Prostate gland (tissue), 2 donors: ENCODE measurements around the gene MTHFD2L. TPM values are rescaled to one million over a fixed set of nuclear protein-coding genes. Genes with fewer than 3 reads are reported as not detected.

Experiments used
- DNase-seq: peaks from one replicate; pipeline ENCODE4 v3.0.0-alpha.2; 2019; ENCODE audit warnings: low spot score
- H3K27ac ChIP-seq, 2 donors: fragments of 200-600 bp; sonication (generic); 2 replicates each; pipeline ENCODE4 v1.5.1; 2017 to 2019
- H3K27me3 ChIP-seq: fragments of 200-600 bp; sonication (generic); replicated peaks from 2 replicates; pipeline ENCODE4 v1.5.1; 2019; ENCODE audit not compliant: insufficient read depth
- H3K36me3 ChIP-seq, 2 donors: fragments of 200-600 bp; sonication (generic); 1 replicate in 1 of 2; 2 replicates in 1 of 2; pipeline versions ENCODE4 v1.5.1 to v1.8.1; 2017 to 2019
- H3K4me1 ChIP-seq: fragments of 200-600 bp; sonication (generic); replicated peaks from 2 replicates; pipeline ENCODE4 v1.5.1; 2019
- H3K4me3 ChIP-seq, 2 donors: fragments of 200-600 bp; sonication (generic); 2 replicates each; pipeline ENCODE4 v1.5.1; 2017 to 2019
- H3K9me3 ChIP-seq: fragments of 200-600 bp; sonication (generic); 2 replicates; pipeline ENCODE4 v1.5.1; 2017
- CTCF ChIP-seq, 4 experiments: fragments of 200-600 bp in 2 of 4; fragments of 450-650 bp in 2 of 4; sonication (generic) in 2 of 4; IDR thresholded peaks; 1 replicate in 3 of 4; 2 replicates in 1 of 4; pipeline ENCODE4 v1.5.1; 2016 to 2019; ENCODE audit warnings: antibody characterized with exemption in 4 of 4, mild to moderate bottlenecking in 2 of 4, moderate library complexity in 2 of 4
- POLR2A ChIP-seq: fragments of 450-650 bp; IDR thresholded peaks from one replicate; pipeline ENCODE4 v1.6.1; 2016; ENCODE audit warnings: antibody characterized with exemption, mild to moderate bottlenecking
- POLR2AphosphoS5 ChIP-seq: sonication (generic); formaldehyde crosslinking; IDR thresholded peaks from one replicate; pipeline ENCODE4 v1.6.1; 2017; ENCODE audit warnings: antibody characterized with exemption
- WGBS: methylation state at CpG from one replicate; pipeline ENCODE4 v1.1.5; 2018; 5-methylcytosine and 5-hydroxymethylcytosine counted together
- intact Hi-C: fragments of 100-400 bp; cut with DNase I; formaldehyde crosslinking; loops from one replicate; pipeline ENCODE4 v1.14.2; 2022
- total RNA-seq, 2 donors: library from RNA; depleted of rRNA; stranded (reverse); fragments of >200 nt; gene quantifications; one replicate each; pipeline ENCODE4 v1.1.0, GENCODE V29; 2016

The MTHFD2L gene
- total RNA-seq, 2 donors from 2014 or later = 15.8 to 19.9 TPM

GRCh38 chr4:74305000-74305399 lies 147.1 kb downstream of the MTHFD2L start:
- Histone ChIP-seq H3K4me1 (no peaks in the 10 kb centered on the region), H3K36me3 (no peaks in the 10 kb centered on the region), H3K27me3 (no peaks in the 10 kb centered on the region), H3K27ac (no peak overlapping the region), H3K4me3 (no peak overlapping the region), H3K9me3 (no peaks in the 10 kb centered on the region)
- intact Hi-C loops = no loop called here
- 84% methylated on average over 1 of the region's 1 CpG for WGBS
- no peak for DNase-seq
- TF ChIP-seq POLR2AphosphoS5 (no peak), POLR2A (no peak), CTCF (IDR thresholded peaks at IDR 0.05) (no peak)

GRCh38 chr4:74307170-74307569 lies 149.3 kb downstream of the MTHFD2L start:
- Histone ChIP-seq H3K4me1 (no peaks in the 10 kb centered on the region), H3K9me3 (no peaks in the 10 kb centered on the region), H3K4me3 (no peak overlapping the region), H3K36me3 (no peaks in the 10 kb centered on the region), H3K27me3 (no peaks in the 10 kb centered on the region), H3K27ac (no peak overlapping the region)
- WGBS = 98% methylated on average over 1 of the region's 1 CpG
- DNase-seq = no peak
- intact Hi-C loops = no loop called here
- no peak for TF ChIP-seq POLR2A
- TF ChIP-seq POLR2AphosphoS5 = no peak
- no peak for TF ChIP-seq CTCF (IDR thresholded peaks at IDR 0.05)

- no peak within 1 kb of the TSS for H3K4me3 ChIP-seq
- 13% methylated on average over 5 of the region's 5 CpGs for WGBS
- DNase-seq = peak; percentile 35
- no peaks in the 10 kb centered on the region for H3K9me3 ChIP-seq
- TF ChIP-seq CTCF (IDR thresholded peaks at IDR 0.05) = peak in 1 of 4 experiments; percentile 6
- TF ChIP-seq POLR2AphosphoS5 = peak; percentile 26
- no peak for TF ChIP-seq POLR2A
- H3K27me3 ChIP-seq = no peaks in the 10 kb centered on the region
- no peaks in the 10 kb centered on the region for H3K4me1 ChIP-seq
- intact Hi-C loops = no loop called here
- H3K36me3 ChIP-seq = no peaks in the 10 kb centered on the region
- H3K27ac ChIP-seq = no peak within 1 kb of the TSS
These were observed 150.3 kb downstream of the MTHFD2L start, which contains the start of gene EPGN for GRCh38 chr4:74308215-74308614. Gene EPGN (plus strand): TSS chr4:74308470. CDS start chr4:74308534, 64 bp downstream.

- intact Hi-C loops = no loop called here
- no peak for DNase-seq
- Histone ChIP-seq H3K9me3 (no peaks in the 10 kb centered on the region), H3K4me3 (no peak overlapping the region), H3K27me3 (no peaks in the 10 kb centered on the region), H3K36me3 (no peaks in the 10 kb centered on the region), H3K27ac (no peak overlapping the region), H3K4me1 (no peaks in the 10 kb centered on the region)
- TF ChIP-seq POLR2A (no peak), CTCF (IDR thresholded peaks at IDR 0.05) (no peak), POLR2AphosphoS5 (no peak)
These were observed 151.3 kb downstream of the MTHFD2L start for GRCh38 chr4:74309223-74309622.

GRCh38 chr4:74311696-74312313 lies 153.9 kb downstream of the MTHFD2L start:
- no peak overlapping the region for H3K4me3 ChIP-seq
- H3K27ac ChIP-seq = no peak overlapping the region
- intact Hi-C loops = loop anchor here (10.0 kb wide), 1 partner anchor 87 kb away; no protein-coding TSS in a partner anchor
- no peak for TF ChIP-seq POLR2AphosphoS5
- peak in 3 of 4 experiments; percentile 43 to 61 (median 50) for TF ChIP-seq CTCF (IDR thresholded peaks at IDR 0.05)
- TF ChIP-seq POLR2A = no peak
- peak; percentile 26 for DNase-seq
- no peaks in the 10 kb centered on the region for H3K4me1 ChIP-seq
- H3K27me3 ChIP-seq = no peaks in the 10 kb centered on the region
- 21% methylated on average over 4 of the region's 4 CpGs for WGBS
- no peaks in the 10 kb centered on the region for H3K36me3 ChIP-seq
- no peaks in the 10 kb centered on the region for H3K9me3 ChIP-seq
